Mesenchymal stem cell (in vitro differentiated cells and primary cell): ENCODE data around the gene AGAP1.

Source experiments
- DNase-seq: peaks from one replicate; pipeline ENCODE4 v3.0.0-alpha.2; 2013
- H2AFZ ChIP-seq: one replicate; pipeline ENCODE4 v1.6.1; 2013; ENCODE audit warnings: low read depth, mild to moderate bottlenecking, control low read depth, inconsistent platforms, low read length, moderate library complexity
- H2AK5ac ChIP-seq: 2 replicates; pipeline ENCODE4 v1.6.1; 2013; ENCODE audit warnings: low read length, moderate library complexity, mild to moderate bottlenecking, inconsistent platforms; ENCODE audit not compliant: severe bottlenecking
- H2BK120ac ChIP-seq: one replicate; pipeline ENCODE4 v1.6.1; 2013; ENCODE audit warnings: low read depth, mild to moderate bottlenecking, inconsistent platforms, low read length, moderate library complexity
- H2BK12ac ChIP-seq, 2 experiments: one replicate each; pipeline ENCODE4 v1.6.1; 2013; ENCODE audit warnings: inconsistent platforms in 2 of 2, low read length in 2 of 2, mild to moderate bottlenecking in 2 of 2, moderate library complexity in 2 of 2, control low read depth in 1 of 2
- H2BK15ac ChIP-seq: one replicate; pipeline ENCODE4 v1.6.1; 2013; ENCODE audit warnings: mild to moderate bottlenecking, low read depth, inconsistent platforms; ENCODE audit not compliant: poor library complexity, severe bottlenecking
- H2BK5ac ChIP-seq: 2 replicates; pipeline ENCODE4 v1.6.1; 2013; ENCODE audit warnings: low read depth, mild to moderate bottlenecking, low read length, control low read depth, inconsistent platforms; ENCODE audit not compliant: poor library complexity, severe bottlenecking
- H3K14ac ChIP-seq, 2 experiments: one replicate each; pipeline ENCODE4 v1.6.1; 2013; ENCODE audit warnings: inconsistent platforms in 2 of 2, low read length in 2 of 2, control low read depth in 1 of 2, mild to moderate bottlenecking in 1 of 2, moderate library complexity in 1 of 2
- H3K18ac ChIP-seq, 2 experiments: one replicate each; pipeline ENCODE4 v1.6.1; 2013; ENCODE audit warnings: inconsistent platforms in 2 of 2, low read length in 2 of 2, control low read depth in 1 of 2, low read depth in 1 of 2, mild to moderate bottlenecking in 1 of 2
- H3K23ac ChIP-seq, 2 experiments: one replicate each; pipeline ENCODE4 v1.6.1; 2013; ENCODE audit warnings: inconsistent platforms in 2 of 2, low read length in 2 of 2, mild to moderate bottlenecking in 2 of 2, moderate library complexity in 2 of 2, control low read depth in 1 of 2
- H3K27ac ChIP-seq: 2 replicates; pipeline ENCODE4 v1.5.1; 2013; ENCODE audit warnings: mild to moderate bottlenecking, moderate library complexity, low read length, control low read depth, inconsistent platforms; ENCODE audit not compliant: poor library complexity, severe bottlenecking
- H3K27me3 ChIP-seq, 2 experiments: 2 replicates each; pipeline versions ENCODE4 v1.6.1 to v1.7.0; 2013; ENCODE audit warnings: low read length in 2 of 2, mild to moderate bottlenecking in 2 of 2, moderate library complexity in 2 of 2, control low read depth in 1 of 2, inconsistent platforms in 1 of 2; ENCODE audit not compliant: control insufficient read depth in 1 of 2, insufficient read depth in 1 of 2
- H3K36me3 ChIP-seq, 2 experiments: 2 replicates each; pipeline versions ENCODE4 v1.6.1 to v1.7.0; 2013; ENCODE audit warnings: low read length in 2 of 2, control low read depth in 1 of 2, inconsistent platforms in 1 of 2, low read depth in 1 of 2, mild to moderate bottlenecking in 1 of 2; ENCODE audit not compliant: insufficient read depth in 2 of 2, control insufficient read depth in 1 of 2
- H3K4ac ChIP-seq, 2 experiments: one replicate each; pipeline ENCODE4 v1.6.1; 2013; ENCODE audit warnings: inconsistent platforms in 2 of 2, low read length in 2 of 2, mild to moderate bottlenecking in 2 of 2, moderate library complexity in 2 of 2, control low read depth in 1 of 2, low read depth in 1 of 2
- H3K4me1 ChIP-seq: 2 replicates; pipeline ENCODE4 v1.6.1; 2013; ENCODE audit warnings: low read depth, low read length, control low read depth; ENCODE audit not compliant: control insufficient read depth, insufficient read depth
- H3K4me2 ChIP-seq: 2 replicates; pipeline ENCODE4 v1.6.1; 2013; ENCODE audit warnings: low read length, mild to moderate bottlenecking, inconsistent platforms; ENCODE audit not compliant: poor library complexity, severe bottlenecking
- H3K4me3 ChIP-seq, 2 experiments: 2 replicates each; pipeline versions ENCODE4 v1.5.1 to v1.7.0; 2013; ENCODE audit warnings: low read length in 2 of 2, mild to moderate bottlenecking in 2 of 2, control low read depth in 1 of 2, low read depth in 1 of 2; ENCODE audit not compliant: insufficient read depth in 1 of 2
- H3K79me1 ChIP-seq: replicated peaks from 2 replicates; pipeline ENCODE4 v1.6.1; 2013; ENCODE audit warnings: mild to moderate bottlenecking, control low read depth, low read length, inconsistent platforms; ENCODE audit not compliant: poor library complexity, severe bottlenecking
- H3K9ac ChIP-seq: 2 replicates; pipeline ENCODE4 v1.7.0; 2013; ENCODE audit warnings: mild to moderate bottlenecking, low read length, moderate library complexity
- H3K9me3 ChIP-seq: 2 replicates; pipeline ENCODE4 v1.7.0; 2013; ENCODE audit warnings: mild to moderate bottlenecking, low read length; ENCODE audit not compliant: control insufficient read depth
- H4K8ac ChIP-seq: one replicate; pipeline ENCODE4 v1.6.1; 2013; ENCODE audit warnings: inconsistent platforms, mild to moderate bottlenecking, low read length, moderate library complexity
- H4K91ac ChIP-seq: one replicate; pipeline ENCODE4 v1.6.1; 2013; ENCODE audit warnings: mild to moderate bottlenecking, low read length, inconsistent platforms
- WGBS: methylation state at CpG from one replicate; pipeline ENCODE4 v1.1.7; 2013; ENCODE audit warnings: mixed read lengths; 5-methylcytosine and 5-hydroxymethylcytosine counted together

Gene AGAP1

GRCh38 chr2:236054125-236054524 is 560.3 kb downstream of the AGAP1 start:
- Histone ChIP-seq H3K9me3 (peaks cover 11% of the 10 kb centered on the region), H2BK12ac (no peak overlapping the region), H3K4me1 (peaks cover 1% of the 10 kb centered on the region), H3K14ac (no peak overlapping the region), H3K4ac (no peak overlapping the region), H4K91ac (no peak overlapping the region), H4K8ac (no peak overlapping the region), H3K4me3 (no peak overlapping the region), H2AFZ (no peak overlapping the region), H3K27me3 (no peaks in the 10 kb centered on the region), H3K23ac (no peak overlapping the region), H3K4me2 (no peak overlapping the region), H3K27ac (no peak overlapping the region), H2BK5ac (no peak overlapping the region), H3K36me3 (peaks cover 10 to 20% of the 10 kb centered on the region in 2 experiments), H3K9ac (no peak overlapping the region), H2AK5ac (no peak overlapping the region), H3K18ac (no peak overlapping the region), H2BK15ac (no peak overlapping the region), H3K79me1 (no peaks in the 10 kb centered on the region), H2BK120ac (no peak overlapping the region)
- DNase-seq: no peak
- WGBS: 100% methylated on average over 2 of the region's 2 CpGs

GRCh38 chr2:236054621-236055305 is 560.9 kb downstream of the AGAP1 start:
- no peak overlapping the region for H2BK15ac ChIP-seq
- peaks cover 11% of the 10 kb centered on the region for H3K9me3 ChIP-seq
- H3K4ac ChIP-seq: no peak overlapping the region
- no peak overlapping the region for H2AFZ ChIP-seq
- H2BK12ac ChIP-seq: no peak overlapping the region
- peaks cover 1% of the 10 kb centered on the region for H3K4me1 ChIP-seq
- H3K4me3 ChIP-seq: no peak overlapping the region
- DNase-seq: no peak
- no peak overlapping the region for H3K27ac ChIP-seq
- H3K27me3 ChIP-seq: no peaks in the 10 kb centered on the region
- H3K36me3 ChIP-seq: peaks cover 9 to 18% of the 10 kb centered on the region in 2 experiments
- 81% methylated on average over 15 of the region's 19 CpGs for WGBS
- H2BK120ac ChIP-seq: no peak overlapping the region
- no peak overlapping the region for H4K8ac ChIP-seq
- no peak overlapping the region for H2BK5ac ChIP-seq
- H4K91ac ChIP-seq: no peak overlapping the region
- no peak overlapping the region for H3K18ac ChIP-seq
- no peak overlapping the region for H3K4me2 ChIP-seq
- no peak overlapping the region for H3K23ac ChIP-seq
- H3K79me1 ChIP-seq: no peaks in the 10 kb centered on the region
- no peak overlapping the region for H3K14ac ChIP-seq
- H3K9ac ChIP-seq: no peak overlapping the region
- no peak overlapping the region for H2AK5ac ChIP-seq

DNA sequence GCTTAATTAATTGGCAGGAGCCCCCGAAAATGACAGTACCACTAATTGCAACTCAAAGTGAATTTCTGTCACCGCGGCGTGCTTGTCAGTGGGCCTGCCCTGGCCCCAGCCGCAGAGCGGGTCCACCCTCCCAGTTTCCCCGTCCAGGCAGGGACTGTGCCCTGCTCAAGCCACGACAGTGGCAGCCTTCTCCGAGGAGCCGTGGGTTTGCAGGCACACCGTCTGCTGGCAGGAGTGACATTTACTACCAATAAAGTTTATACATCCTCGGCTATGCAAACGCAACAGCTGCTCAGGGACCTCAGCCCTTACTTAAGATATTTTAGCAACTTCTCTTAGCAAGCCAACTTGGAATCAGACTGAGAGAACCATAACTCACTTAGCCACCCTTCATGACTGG is 561.6 kb downstream of the AGAP1 start:
- H4K91ac ChIP-seq: no peak overlapping the region
- H3K4me2 ChIP-seq: no peak overlapping the region
- DNase-seq: no peak
- H3K36me3 ChIP-seq: peaks cover 9 to 14% of the 10 kb centered on the region in 2 experiments
- H4K8ac ChIP-seq: no peak overlapping the region
- H3K9me3 ChIP-seq: peaks cover 11% of the 10 kb centered on the region
- no peak overlapping the region for H3K18ac ChIP-seq
- H3K27ac ChIP-seq: no peak overlapping the region
- no peak overlapping the region for H3K23ac ChIP-seq
- no peak overlapping the region for H2BK5ac ChIP-seq
- no peak overlapping the region for H3K14ac ChIP-seq
- WGBS: 91% methylated on average over 13 of the region's 13 CpGs
- H3K9ac ChIP-seq: no peak overlapping the region
- no peak overlapping the region for H2BK15ac ChIP-seq
- H2BK12ac ChIP-seq: no peak overlapping the region
- no peaks in the 10 kb centered on the region for H3K27me3 ChIP-seq
- H2BK120ac ChIP-seq: no peak overlapping the region
- no peak overlapping the region for H3K4ac ChIP-seq
- no peaks in the 10 kb centered on the region for H3K79me1 ChIP-seq
- no peak overlapping the region for H3K4me3 ChIP-seq
- H2AK5ac ChIP-seq: no peak overlapping the region
- no peak overlapping the region for H2AFZ ChIP-seq
- peaks cover 1% of the 10 kb centered on the region for H3K4me1 ChIP-seq

DNA sequence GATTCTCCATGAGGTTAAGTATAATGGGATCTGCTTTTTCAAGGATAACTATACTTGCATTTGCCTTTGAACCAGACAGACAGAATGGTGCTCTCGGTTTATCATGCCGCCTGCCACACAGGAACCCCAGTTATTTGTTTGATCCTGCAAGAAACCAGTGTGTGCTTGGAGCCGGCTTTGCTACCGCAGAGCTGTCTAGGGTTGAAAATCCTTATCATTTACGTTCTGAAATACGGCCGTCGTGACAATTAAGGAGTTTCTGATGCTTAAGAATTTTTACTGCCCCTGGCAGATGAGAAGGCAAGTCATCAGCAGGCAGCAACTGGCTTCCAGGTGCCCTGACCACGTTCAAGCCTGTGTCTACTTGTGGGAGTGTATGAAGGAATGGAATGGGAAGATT is 562.3 kb downstream of the AGAP1 start:
- no peaks in the 10 kb centered on the region for H3K27me3 ChIP-seq
- 82% methylated on average over 9 of the region's 9 CpGs for WGBS

More for the DNA sequence above, 562.3 kb downstream of the AGAP1 start:
- Histone ChIP-seq H3K36me3 (peaks cover 9 to 14% of the 10 kb centered on the region in 2 experiments), H3K79me1 (no peaks in the 10 kb centered on the region), H3K14ac (no peak overlapping the region), H3K9ac (no peak overlapping the region), H3K4me2 (no peak overlapping the region), H3K27ac (no peak overlapping the region), H4K91ac (no peak overlapping the region), H3K9me3 (peaks cover 11% of the 10 kb centered on the region), H3K4me1 (peaks cover 1% of the 10 kb centered on the region), H2BK12ac (no peak overlapping the region), H2BK120ac (no peak overlapping the region), H2AFZ (no peak overlapping the region), H3K4me3 (no peak overlapping the region), H3K23ac (no peak overlapping the region), H2BK5ac (no peak overlapping the region), H2BK15ac (no peak overlapping the region), H3K4ac (no peak overlapping the region), H2AK5ac (no peak overlapping the region), H4K8ac (no peak overlapping the region), H3K18ac (no peak overlapping the region)
- no peak for DNase-seq
